ENCODE results near the gene NHLRC2.

The NHLRC2 gene

DNA sequence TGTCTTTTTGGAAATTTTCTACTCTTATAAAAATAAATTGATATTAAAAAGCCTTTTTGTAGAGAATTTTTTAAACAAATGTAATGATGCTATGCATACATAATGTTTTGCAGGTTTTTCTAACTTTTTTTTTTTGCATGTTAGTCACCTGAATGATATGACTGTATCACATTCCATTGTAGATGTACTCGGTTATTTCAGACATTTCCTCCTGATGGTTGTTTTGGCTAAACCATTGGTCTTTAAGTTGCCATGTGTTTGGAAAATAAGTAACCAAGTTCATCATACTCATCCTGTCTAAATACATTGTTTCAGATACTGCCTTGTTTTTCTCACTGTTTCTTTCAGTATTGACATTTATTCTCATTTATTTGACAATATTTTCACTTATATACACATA is 25.8 kb downstream of the NHLRC2 start:
- Histone ChIP-seq H3K36me3 (ENCODE audit: control insufficient read depth, insufficient read depth, low read length) (peaks cover 11% of the 10 kb centered on the region), H3K27ac (ENCODE audit: insufficient read depth, low read depth, low read length, poor library complexity, severe bottlenecking) (no peak overlapping the region)
- 93 to 100% methylated on average over 1 of the region's 1 CpG for WGBS, 2 experiments

DNA sequence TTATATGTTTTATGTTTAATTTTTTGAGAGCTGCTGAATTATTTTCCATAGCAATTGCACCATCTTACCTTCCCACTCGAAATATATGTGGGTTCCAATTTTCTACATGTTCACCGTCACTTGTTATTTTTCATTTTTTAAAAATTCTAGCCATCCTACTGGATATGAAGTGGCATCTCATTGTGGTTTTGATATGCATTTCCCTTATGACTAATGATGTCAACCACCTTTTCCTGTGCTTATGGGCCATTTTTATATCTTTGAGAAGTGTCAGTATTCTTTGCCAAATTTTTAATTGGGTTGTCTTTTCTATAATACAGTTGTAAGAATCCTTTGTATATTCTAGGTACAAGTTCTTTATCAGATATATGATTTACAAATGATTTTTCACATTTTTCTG is 27.8 kb downstream of the NHLRC2 start:
- H3K27ac ChIP-seq (ENCODE audit: insufficient read depth, low read depth, low read length, poor library complexity, severe bottlenecking), result no peak overlapping the region
- no peaks in the 10 kb centered on the region for H3K9me3 ChIP-seq (ENCODE audit: control insufficient read depth, low read length)
- H3K36me3 ChIP-seq (ENCODE audit: control insufficient read depth, insufficient read depth, low read length), result peaks cover 13% of the 10 kb centered on the region
- no peaks in the 10 kb centered on the region for H3K27me3 ChIP-seq (ENCODE audit: control insufficient read depth, insufficient read depth, low read length, poor library complexity, severe bottlenecking)
- H3K4me1 ChIP-seq (ENCODE audit: control insufficient read depth, insufficient read depth, low read length), result no peaks in the 10 kb centered on the region
- H3K4me3 ChIP-seq (ENCODE audit: insufficient read depth, low read depth, low read length), result no peak overlapping the region
- WGBS, 2 experiments, result 86 to 87% methylated on average over 2 of the region's 2 CpGs

More for the DNA sequence above, 25.8 kb downstream of the NHLRC2 start:
- H3K4me3 ChIP-seq (ENCODE audit: insufficient read depth, low read depth, low read length), result no peak overlapping the region
- H3K9me3 ChIP-seq (ENCODE audit: control insufficient read depth, low read length), result no peaks in the 10 kb centered on the region
- H3K27me3 ChIP-seq (ENCODE audit: control insufficient read depth, insufficient read depth, low read length, poor library complexity, severe bottlenecking), result no peaks in the 10 kb centered on the region
- H3K4me1 ChIP-seq (ENCODE audit: control insufficient read depth, insufficient read depth, low read length), result no peaks in the 10 kb centered on the region

DNA sequence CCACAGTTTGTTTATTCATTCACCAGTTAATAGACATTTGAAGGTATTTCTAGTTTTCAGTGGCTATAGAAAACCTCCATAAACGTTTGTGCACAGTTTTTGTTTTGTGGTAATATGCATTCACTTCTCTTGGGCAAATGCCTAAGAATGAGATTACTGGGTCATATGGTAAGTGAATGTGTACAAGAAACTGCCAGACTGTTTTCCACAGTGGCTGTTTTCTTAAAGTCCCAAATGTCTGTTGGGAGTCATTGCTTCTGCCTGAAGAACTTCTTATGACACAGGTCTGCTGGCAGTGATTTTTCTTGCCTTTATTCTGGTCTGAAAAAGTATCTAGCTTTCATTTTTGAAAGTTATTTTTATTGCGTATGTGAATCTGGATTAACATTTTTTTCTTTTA is 35.5 kb downstream of the NHLRC2 start:
- H3K27me3 ChIP-seq (ENCODE audit: control insufficient read depth, insufficient read depth, low read length, poor library complexity, severe bottlenecking), result no peaks in the 10 kb centered on the region
- H3K4me3 ChIP-seq (ENCODE audit: insufficient read depth, low read depth, low read length), result no peak overlapping the region
- H3K27ac ChIP-seq (ENCODE audit: insufficient read depth, low read depth, low read length, poor library complexity, severe bottlenecking), result no peak overlapping the region
- WGBS, 2 experiments, result 92 to 94% methylated on average over 1 of the region's 2 CpGs
- H3K4me1 ChIP-seq (ENCODE audit: control insufficient read depth, insufficient read depth, low read length), result no peaks in the 10 kb centered on the region
- peaks cover 23% of the 10 kb centered on the region for H3K36me3 ChIP-seq (ENCODE audit: control insufficient read depth, insufficient read depth, low read length)
- no peaks in the 10 kb centered on the region for H3K9me3 ChIP-seq (ENCODE audit: control insufficient read depth, low read length)

- Histone ChIP-seq H3K27me3 (ENCODE audit: control insufficient read depth, insufficient read depth, low read length, poor library complexity, severe bottlenecking) (no peaks in the 10 kb centered on the region), H3K36me3 (ENCODE audit: control insufficient read depth, insufficient read depth, low read length) (peaks cover 23% of the 10 kb centered on the region), H3K27ac (ENCODE audit: insufficient read depth, low read depth, low read length, poor library complexity, severe bottlenecking) (no peak overlapping the region), H3K4me1 (ENCODE audit: control insufficient read depth, insufficient read depth, low read length) (no peaks in the 10 kb centered on the region), H3K4me3 (ENCODE audit: insufficient read depth, low read depth, low read length) (no peak overlapping the region), H3K9me3 (ENCODE audit: control insufficient read depth, low read length) (no peaks in the 10 kb centered on the region)
- 81 to 91% methylated on average over 2 to 4 of the region's 4 CpGs for WGBS, 2 experiments
Observed at GRCh38 chr10:113890769-113891168, 36.3 kb downstream of the NHLRC2 start.

GRCh38 chr10:113891476-113891875 is 37.0 kb downstream of the NHLRC2 start:
- 82 to 89% methylated on average over 3 of the region's 3 CpGs for WGBS, 2 experiments
- H3K9me3 ChIP-seq (ENCODE audit: control insufficient read depth, low read length), result no peaks in the 10 kb centered on the region
- H3K4me1 ChIP-seq (ENCODE audit: control insufficient read depth, insufficient read depth, low read length), result no peaks in the 10 kb centered on the region
- H3K4me3 ChIP-seq (ENCODE audit: insufficient read depth, low read depth, low read length), result no peak overlapping the region
- H3K27ac ChIP-seq (ENCODE audit: insufficient read depth, low read depth, low read length, poor library complexity, severe bottlenecking), result no peak overlapping the region
- peaks cover 19% of the 10 kb centered on the region for H3K36me3 ChIP-seq (ENCODE audit: control insufficient read depth, insufficient read depth, low read length)
- H3K27me3 ChIP-seq (ENCODE audit: control insufficient read depth, insufficient read depth, low read length, poor library complexity, severe bottlenecking), result no peaks in the 10 kb centered on the region

- H3K4me3 ChIP-seq (ENCODE audit: insufficient read depth, low read depth, low read length), result no peak overlapping the region
- H3K4me1 ChIP-seq (ENCODE audit: control insufficient read depth, insufficient read depth, low read length), result no peaks in the 10 kb centered on the region
- H3K9me3 ChIP-seq (ENCODE audit: control insufficient read depth, low read length), result no peaks in the 10 kb centered on the region
- WGBS, 2 experiments, result 90 to 93% methylated on average over 2 of the region's 2 CpGs
- H3K27me3 ChIP-seq (ENCODE audit: control insufficient read depth, insufficient read depth, low read length, poor library complexity, severe bottlenecking), result no peaks in the 10 kb centered on the region
- no peak overlapping the region for H3K27ac ChIP-seq (ENCODE audit: insufficient read depth, low read depth, low read length, poor library complexity, severe bottlenecking)
- peaks cover 9% of the 10 kb centered on the region for H3K36me3 ChIP-seq (ENCODE audit: control insufficient read depth, insufficient read depth, low read length)
Observed at GRCh38 chr10:113893570-113893969, 39.1 kb downstream of the NHLRC2 start.

DNA sequence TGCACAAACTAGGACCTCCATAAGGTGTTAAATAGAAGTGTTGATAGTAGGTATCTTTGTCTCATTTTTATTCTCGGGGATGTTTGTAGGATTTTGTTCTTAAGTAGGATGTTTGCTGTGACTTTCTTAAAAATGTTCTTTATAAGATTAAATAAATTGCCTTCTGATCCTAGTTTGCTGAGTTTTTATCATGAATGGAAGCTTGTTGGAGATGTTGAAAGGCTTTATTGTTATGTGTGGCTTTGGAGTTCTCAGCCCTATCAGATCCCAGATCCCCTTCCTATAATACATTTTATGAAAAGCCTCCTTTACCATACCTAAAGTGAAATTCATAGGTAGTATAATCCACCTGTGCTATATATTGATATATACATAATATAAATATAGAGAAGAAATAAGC is 40.1 kb downstream of the NHLRC2 start:
- Histone ChIP-seq H3K36me3 (ENCODE audit: control insufficient read depth, insufficient read depth, low read length) (peaks cover 7% of the 10 kb centered on the region), H3K27ac (ENCODE audit: insufficient read depth, low read depth, low read length, poor library complexity, severe bottlenecking) (no peak overlapping the region), H3K9me3 (ENCODE audit: control insufficient read depth, low read length) (no peaks in the 10 kb centered on the region), H3K4me1 (ENCODE audit: control insufficient read depth, insufficient read depth, low read length) (no peaks in the 10 kb centered on the region), H3K4me3 (ENCODE audit: insufficient read depth, low read depth, low read length) (no peak overlapping the region), H3K27me3 (ENCODE audit: control insufficient read depth, insufficient read depth, low read length, poor library complexity, severe bottlenecking) (no peaks in the 10 kb centered on the region)
- WGBS, 2 experiments, result 88 to 100% methylated on average over 1 of the region's 1 CpG

DNA sequence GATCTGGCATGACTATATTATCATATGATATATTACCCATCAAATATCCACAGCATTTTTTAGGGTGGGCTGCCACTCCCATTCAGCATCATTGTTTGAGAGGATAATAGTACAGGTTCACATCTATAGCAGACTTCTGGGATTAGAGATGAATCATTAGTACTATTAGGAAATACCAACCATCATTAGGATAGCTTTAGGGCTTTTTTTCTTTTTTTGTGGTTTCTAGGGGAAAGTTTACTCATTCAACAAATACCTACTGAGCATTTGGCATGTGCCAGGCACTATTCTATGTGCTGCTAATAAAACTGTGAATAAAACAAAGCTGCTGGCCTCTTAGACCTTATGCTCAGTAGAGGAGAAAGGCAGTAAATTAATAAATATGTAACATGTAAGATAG is 40.6 kb downstream of the NHLRC2 start:
- Histone ChIP-seq H3K36me3 (ENCODE audit: control insufficient read depth, insufficient read depth, low read length) (peaks cover 5% of the 10 kb centered on the region), H3K9me3 (ENCODE audit: control insufficient read depth, low read length) (no peaks in the 10 kb centered on the region), H3K4me3 (ENCODE audit: insufficient read depth, low read depth, low read length) (no peak overlapping the region), H3K4me1 (ENCODE audit: control insufficient read depth, insufficient read depth, low read length) (no peaks in the 10 kb centered on the region), H3K27me3 (ENCODE audit: control insufficient read depth, insufficient read depth, low read length, poor library complexity, severe bottlenecking) (no peaks in the 10 kb centered on the region), H3K27ac (ENCODE audit: insufficient read depth, low read depth, low read length, poor library complexity, severe bottlenecking) (no peak overlapping the region)

DNA sequence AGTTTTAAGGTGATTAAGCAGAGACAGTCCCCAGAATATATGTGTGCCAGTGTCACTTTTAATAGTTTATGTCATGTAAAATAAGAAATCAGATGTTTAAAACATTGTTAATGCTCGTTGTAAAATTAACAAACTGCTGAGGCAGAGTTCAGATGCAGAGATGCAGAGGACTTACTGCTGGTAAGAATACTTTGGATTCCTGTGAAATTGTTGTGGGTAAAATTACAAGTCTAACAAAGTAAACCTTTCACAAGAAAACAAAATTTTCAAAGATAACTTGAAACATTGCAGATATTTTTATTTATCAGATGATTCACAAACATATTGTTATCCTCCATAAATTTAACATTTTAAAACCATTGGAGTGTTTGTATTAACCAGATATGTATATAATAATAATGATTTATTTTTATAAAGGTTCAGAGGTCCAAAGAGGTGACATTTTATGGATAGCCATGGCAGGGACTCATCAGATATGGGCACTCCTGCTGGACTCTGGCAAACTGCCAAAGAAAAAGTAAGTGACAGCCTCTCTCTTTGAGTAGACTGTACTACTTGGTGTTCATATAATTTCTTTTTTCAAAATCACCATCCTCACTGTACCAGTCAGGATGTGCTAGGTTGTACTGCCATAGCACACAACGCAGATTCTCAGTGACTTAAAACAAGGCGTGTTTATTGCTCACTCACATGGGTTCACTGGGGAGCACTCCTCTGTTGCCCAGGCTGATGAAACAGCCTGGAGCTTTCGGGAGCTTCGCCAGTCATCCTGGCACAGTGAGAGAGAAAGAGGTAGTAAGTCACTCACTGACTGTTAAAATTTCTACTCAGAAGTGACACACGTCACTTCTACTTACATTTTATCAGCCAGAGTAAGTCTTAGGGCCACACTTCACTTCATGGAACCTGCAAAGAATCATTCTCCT is 43.5 kb downstream of the NHLRC2 start:
- H3K27me3 ChIP-seq (ENCODE audit: control insufficient read depth, insufficient read depth, low read length, poor library complexity, severe bottlenecking), result no peaks in the 10 kb centered on the region
- 86 to 89% methylated on average over 6 of the region's 6 CpGs for WGBS, 2 experiments
- H3K4me1 ChIP-seq (ENCODE audit: control insufficient read depth, insufficient read depth, low read length), result no peaks in the 10 kb centered on the region
- peaks cover 9% of the 10 kb centered on the region for H3K36me3 ChIP-seq (ENCODE audit: control insufficient read depth, insufficient read depth, low read length)
- no peak overlapping the region for H3K4me3 ChIP-seq (ENCODE audit: insufficient read depth, low read depth, low read length)
- H3K27ac ChIP-seq (ENCODE audit: insufficient read depth, low read depth, low read length, poor library complexity, severe bottlenecking), result no peak overlapping the region
- H3K9me3 ChIP-seq (ENCODE audit: control insufficient read depth, low read length), result no peaks in the 10 kb centered on the region

DNA sequence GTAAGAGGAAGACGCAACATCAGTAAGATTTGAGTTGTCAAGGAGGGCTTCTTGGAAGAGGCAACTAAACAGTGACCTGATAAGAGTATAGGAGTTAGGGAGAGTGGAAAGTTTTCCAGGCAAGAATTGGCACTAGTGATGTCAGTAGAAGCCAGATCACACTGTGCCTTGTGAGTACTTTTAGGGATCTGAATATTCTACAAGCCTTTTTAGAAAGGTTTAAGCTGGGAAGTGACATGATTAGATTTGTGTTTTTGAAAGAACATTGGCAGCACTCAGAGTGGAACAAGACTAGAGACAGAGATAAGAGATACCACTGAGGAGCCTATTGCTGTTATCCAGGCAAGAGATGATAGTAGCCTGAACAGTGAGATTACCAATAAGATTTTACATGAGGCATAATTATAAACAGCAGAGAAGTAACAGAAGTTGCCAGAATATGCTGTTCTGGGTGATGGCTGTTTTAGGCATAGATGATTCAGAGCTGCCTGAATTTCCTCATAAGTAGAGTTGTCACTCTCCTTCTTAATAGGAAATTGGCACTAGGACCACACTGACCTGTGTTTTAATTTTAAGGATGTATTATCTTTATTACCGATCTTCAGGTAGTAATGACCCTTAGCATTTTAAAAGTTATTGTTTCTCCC is 45.6 kb downstream of the NHLRC2 start:
- Histone ChIP-seq H3K9me3 (ENCODE audit: control insufficient read depth, low read length) (no peaks in the 10 kb centered on the region), H3K27ac (ENCODE audit: insufficient read depth, low read depth, low read length, poor library complexity, severe bottlenecking) (no peak overlapping the region), H3K27me3 (ENCODE audit: control insufficient read depth, insufficient read depth, low read length, poor library complexity, severe bottlenecking) (no peaks in the 10 kb centered on the region), H3K4me3 (ENCODE audit: insufficient read depth, low read depth, low read length) (no peak overlapping the region), H3K4me1 (ENCODE audit: control insufficient read depth, insufficient read depth, low read length) (no peaks in the 10 kb centered on the region), H3K36me3 (ENCODE audit: control insufficient read depth, insufficient read depth, low read length) (peaks cover 17% of the 10 kb centered on the region)
- WGBS, 2 experiments, result 96 to 97% methylated on average over 1 of the region's 2 CpGs

All from ectodermal cell (in vitro differentiated cells).